Activated CD8-positive, alpha-beta T cell treated with anti-CD3 and anti-CD28 coated beads for 36 hours (primary cell): ENCODE data around the gene MYDGF. TPM values are rescaled to one million over a fixed set of nuclear protein-coding genes. Genes with fewer than 3 reads are reported as not detected.

Experiments
- ATAC-seq: fragments of 200-7000 bp; cut with Tn5 transposase; one replicate; pipeline ENCODE4 v1.10.0; 2021; ENCODE audit warnings: mild to moderate bottlenecking, moderate library complexity
- CTCF ChIA-PET: fragments of 350-600 bp; sonication (Branson Sonifier 250); formaldehyde crosslinking; loops from one replicate; lab custom pipeline; 2021; ENCODE audit warnings: antibody characterized with exemption; lab: Charles Lee
- POLR2A ChIA-PET: fragments of 350-600 bp; sonication (Branson Sonifier 250); formaldehyde crosslinking; loops from one replicate; lab custom pipeline; 2021; ENCODE audit warnings: antibody characterized with exemption; lab: Charles Lee
- DNase-seq: peaks from one replicate; pipeline ENCODE4 v3.0.0-alpha.2; 2020
- H3K27ac Mint-ChIP-seq: one replicate; pipeline ENCODE4 v1.8.0; 2021; ENCODE audit warnings: mild to moderate bottlenecking, mixed read lengths
- H3K27me3 Mint-ChIP-seq: one replicate; pipeline ENCODE4 v1.8.0; 2021; ENCODE audit warnings: mixed read lengths
- H3K36me3 Mint-ChIP-seq: one replicate; pipeline ENCODE4 v1.8.0; 2021; ENCODE audit warnings: low read depth, mixed read lengths
- H3K4me1 Mint-ChIP-seq: one replicate; pipeline ENCODE4 v1.8.0; 2021; ENCODE audit warnings: low read depth, mixed read lengths
- H3K4me3 Mint-ChIP-seq: one replicate; pipeline ENCODE4 v1.8.0; 2021; ENCODE audit warnings: mild to moderate bottlenecking, moderate library complexity, mixed read lengths
- H3K9me3 Mint-ChIP-seq: one replicate; pipeline ENCODE4 v1.8.0; 2021; ENCODE audit warnings: mixed read lengths
- intact Hi-C: fragments of 100-400 bp; cut with micrococcal nuclease; formaldehyde crosslinking; loops from one replicate; pipeline ENCODE4 v1.10.0; 2022
- total RNA-seq, 2 experiments: library from RNA; stranded (reverse); gene quantifications; one replicate each; pipeline ENCODE4 v1.2.3, GENCODE V29; 2021
- TF ChIP-seq, protein P1 (sequence below): fragments of 200-600 bp; IDR thresholded peaks from one replicate; pipeline ENCODE4 v1.8.0; 2022; ENCODE audit warnings: antibody characterized with exemption, mild to moderate bottlenecking

The MYDGF gene
- total RNA-seq, 2 experiments from 2014 or later: 58.3 to 62.1 TPM

DNA sequence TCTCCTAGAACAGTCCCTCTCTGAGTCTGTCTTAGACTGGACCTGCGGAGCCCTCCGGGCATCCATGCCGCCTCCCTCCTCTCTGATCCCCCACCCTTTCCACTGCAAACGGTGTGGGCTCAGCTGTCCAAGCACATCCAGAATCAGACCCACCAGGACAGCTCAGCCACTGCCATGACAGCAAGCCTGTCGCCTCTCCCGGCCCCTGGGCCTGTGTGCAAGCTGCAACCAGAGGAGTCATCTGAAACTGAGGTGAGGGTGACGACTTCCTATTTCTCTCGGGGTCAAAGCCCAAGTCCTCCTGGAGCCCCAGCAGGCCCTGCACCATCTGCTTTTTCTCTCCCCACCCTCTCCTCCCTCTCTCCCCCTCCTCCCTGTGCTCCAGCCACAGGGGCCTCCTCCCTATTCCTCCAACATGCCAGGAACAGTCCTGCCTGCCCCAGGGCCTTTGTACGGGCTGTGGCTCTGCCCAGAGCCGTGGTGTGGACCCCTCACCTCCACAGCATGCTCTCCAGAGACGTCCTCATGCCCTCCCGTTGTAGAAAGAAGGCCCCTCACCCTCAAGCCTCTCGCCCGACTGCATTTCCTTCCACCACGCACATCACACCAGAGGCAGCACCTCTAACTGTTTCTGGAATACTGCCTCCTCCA, 23.5 kb upstream of the MYDGF start:
- ChIA-PET CTCF (no interaction called here), POLR2A (no interaction called here)
- H3K9me3 Mint-ChIP-seq: no peaks in the 10 kb centered on the region
- ATAC-seq (no peak), DNase-seq (no peak)
- no peaks in the 10 kb centered on the region for H3K4me1 Mint-ChIP-seq
- no peak overlapping the region for H3K4me3 Mint-ChIP-seq
- no peaks in the 10 kb centered on the region for H3K27me3 Mint-ChIP-seq
- no peak overlapping the region for H3K27ac Mint-ChIP-seq
- H3K36me3 Mint-ChIP-seq: peaks cover 17% of the 10 kb centered on the region
- intact Hi-C loops: no loop called here
- TF ChIP-seq, protein P1, sequence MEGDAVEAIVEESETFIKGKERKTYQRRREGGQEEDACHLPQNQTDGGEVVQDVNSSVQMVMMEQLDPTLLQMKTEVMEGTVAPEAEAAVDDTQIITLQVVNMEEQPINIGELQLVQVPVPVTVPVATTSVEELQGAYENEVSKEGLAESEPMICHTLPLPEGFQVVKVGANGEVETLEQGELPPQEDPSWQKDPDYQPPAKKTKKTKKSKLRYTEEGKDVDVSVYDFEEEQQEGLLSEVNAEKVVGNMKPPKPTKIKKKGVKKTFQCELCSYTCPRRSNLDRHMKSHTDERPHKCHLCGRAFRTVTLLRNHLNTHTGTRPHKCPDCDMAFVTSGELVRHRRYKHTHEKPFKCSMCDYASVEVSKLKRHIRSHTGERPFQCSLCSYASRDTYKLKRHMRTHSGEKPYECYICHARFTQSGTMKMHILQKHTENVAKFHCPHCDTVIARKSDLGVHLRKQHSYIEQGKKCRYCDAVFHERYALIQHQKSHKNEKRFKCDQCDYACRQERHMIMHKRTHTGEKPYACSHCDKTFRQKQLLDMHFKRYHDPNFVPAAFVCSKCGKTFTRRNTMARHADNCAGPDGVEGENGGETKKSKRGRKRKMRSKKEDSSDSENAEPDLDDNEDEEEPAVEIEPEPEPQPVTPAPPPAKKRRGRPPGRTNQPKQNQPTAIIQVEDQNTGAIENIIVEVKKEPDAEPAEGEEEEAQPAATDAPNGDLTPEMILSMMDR: no peak

DNA sequence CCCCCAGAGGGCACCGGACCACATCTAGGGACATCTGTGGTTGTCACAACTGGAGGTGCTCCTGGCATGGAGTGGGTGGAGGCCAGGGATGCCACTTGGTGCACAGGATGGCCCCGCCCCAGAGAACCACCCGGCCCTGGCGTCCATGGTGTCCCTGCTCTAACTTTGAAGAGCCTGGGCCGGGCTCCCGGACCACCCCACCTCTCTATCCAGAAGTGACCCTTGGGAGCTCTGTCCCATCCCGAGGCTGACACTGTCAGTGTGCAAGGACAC, 22.9 kb upstream of the MYDGF start:
- POLR2A ChIA-PET: no interaction called here
- Mint-ChIP-seq H3K27ac (no peak overlapping the region), H3K4me3 (no peak overlapping the region), H3K9me3 (no peaks in the 10 kb centered on the region), H3K4me1 (no peaks in the 10 kb centered on the region), H3K27me3 (no peaks in the 10 kb centered on the region), H3K36me3 (peaks cover 16% of the 10 kb centered on the region)
- intact Hi-C loops: no loop called here
- TF ChIP-seq, protein P1: no peak
- DNase-seq (no peak), ATAC-seq (no peak)
- CTCF ChIA-PET: no interaction called here

DNA sequence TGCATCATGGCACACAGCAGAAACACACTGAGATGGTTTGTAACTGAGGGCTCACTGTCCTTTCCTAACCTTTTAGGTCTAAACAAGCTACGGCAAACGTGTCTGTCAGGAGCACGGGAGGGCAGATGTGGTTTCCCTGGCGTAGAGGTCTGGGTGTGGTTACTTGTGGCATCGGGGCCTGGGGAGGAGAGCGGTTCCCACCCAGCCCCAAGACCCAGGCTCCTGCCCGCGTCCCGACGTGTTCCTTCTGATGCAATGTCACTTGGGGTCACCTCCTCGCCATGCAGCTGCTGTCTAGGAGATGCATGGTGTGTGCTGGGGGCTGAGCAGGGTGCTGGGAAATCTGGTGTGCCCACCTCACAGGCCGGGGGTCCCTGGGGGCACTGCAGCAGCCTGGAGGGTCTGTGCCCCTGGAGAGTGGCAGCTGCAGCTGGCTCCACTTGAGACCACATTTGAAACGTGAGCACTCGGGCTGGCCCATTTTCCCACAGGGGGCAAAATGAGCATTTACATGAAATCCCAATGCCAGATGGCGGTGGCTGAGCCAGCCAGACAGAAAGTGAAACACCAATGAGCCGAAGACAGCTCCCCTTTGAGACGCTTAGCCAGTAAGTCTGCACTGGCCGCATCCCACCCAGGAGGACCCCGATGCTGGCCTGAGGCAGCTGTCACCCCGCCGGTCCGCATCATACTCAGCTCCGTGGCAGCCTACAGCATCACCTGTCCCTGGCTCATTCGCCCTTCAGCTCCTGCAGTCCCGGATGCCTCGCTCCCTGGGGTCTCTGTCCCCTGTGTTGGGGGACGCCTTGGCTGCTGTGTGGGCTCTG, 22.3 kb upstream of the MYDGF start:
- TF ChIP-seq, protein P1: no peak
- H3K9me3 Mint-ChIP-seq: no peaks in the 10 kb centered on the region
- CTCF ChIA-PET: no interaction called here

DNA sequence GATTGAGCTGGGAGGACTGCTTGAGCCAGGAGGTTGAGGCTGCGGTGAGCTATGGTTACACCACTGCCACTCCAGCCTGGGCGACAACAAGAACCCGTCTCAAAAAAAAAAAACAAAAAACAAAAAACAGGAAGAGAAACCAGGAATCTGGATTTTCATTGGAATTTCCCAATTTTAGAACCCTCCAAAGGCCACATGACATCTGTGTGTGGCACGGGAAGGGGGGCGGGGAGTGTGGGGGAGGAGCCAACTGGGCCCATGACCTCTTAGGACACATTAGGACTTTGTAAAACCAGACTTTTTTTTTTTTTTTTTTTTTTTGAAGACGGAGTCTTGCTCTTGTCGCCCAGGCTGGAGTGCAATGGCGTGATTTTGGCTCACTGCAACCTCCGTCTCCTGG, 21.2 kb upstream of the MYDGF start:
- Mint-ChIP-seq H3K4me1 (no peaks in the 10 kb centered on the region), H3K27ac (no peak overlapping the region), H3K9me3 (no peaks in the 10 kb centered on the region), H3K4me3 (no peak overlapping the region), H3K36me3 (peaks cover 14% of the 10 kb centered on the region), H3K27me3 (no peaks in the 10 kb centered on the region)
- CTCF ChIA-PET: no interaction called here
- DNase-seq: no peak
- intact Hi-C loops: no loop called here
- POLR2A ChIA-PET: no interaction called here
- TF ChIP-seq, protein P1: no peak
- no peak for ATAC-seq

More for the DNA sequence above, 22.3 kb upstream of the MYDGF start:
- no peak overlapping the region for H3K27ac Mint-ChIP-seq
- H3K4me1 Mint-ChIP-seq: no peaks in the 10 kb centered on the region
- no peak overlapping the region for H3K4me3 Mint-ChIP-seq
- intact Hi-C loops: no loop called here
- DNase-seq (no peak), ATAC-seq (no peak)
- H3K36me3 Mint-ChIP-seq: peaks cover 13% of the 10 kb centered on the region
- no peaks in the 10 kb centered on the region for H3K27me3 Mint-ChIP-seq
- POLR2A ChIA-PET: no interaction called here

DNA sequence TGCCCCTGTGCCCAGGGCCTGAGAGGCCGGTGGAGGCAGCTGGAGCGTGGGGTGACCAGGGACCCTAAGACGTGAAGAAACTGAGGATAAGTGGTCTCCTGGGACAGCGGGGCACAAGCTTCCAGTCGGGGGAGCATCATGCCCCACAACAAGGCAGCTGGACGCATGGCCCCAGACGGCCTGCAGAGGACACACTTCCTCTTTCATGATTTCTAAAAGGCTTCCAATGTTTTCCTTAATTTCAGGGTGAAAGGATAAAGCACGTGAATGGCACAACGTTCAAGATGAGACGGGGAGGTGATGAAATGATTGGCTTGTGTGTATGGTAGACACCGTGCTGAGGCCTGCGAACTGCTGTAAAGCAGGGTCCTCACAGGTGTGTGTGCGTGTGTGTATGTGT, 20.2 kb upstream of the MYDGF start:
- Mint-ChIP-seq H3K4me1 (no peaks in the 10 kb centered on the region), H3K27me3 (no peaks in the 10 kb centered on the region)
- POLR2A ChIA-PET: no interaction called here

More for the DNA sequence above, 20.2 kb upstream of the MYDGF start:
- TF ChIP-seq, protein P1: no peak
- no peak overlapping the region for H3K4me3 Mint-ChIP-seq
- peaks cover 14% of the 10 kb centered on the region for H3K36me3 Mint-ChIP-seq
- DNase-seq (no peak), ATAC-seq (no peak)
- CTCF ChIA-PET: no interaction called here
- no peak overlapping the region for H3K27ac Mint-ChIP-seq
- no peaks in the 10 kb centered on the region for H3K9me3 Mint-ChIP-seq
- intact Hi-C loops: no loop called here
